Activated B cell treated with CpG ODN at 0.5 μM for 24 hours (primary cell): ENCODE data around the gene STX1B. TPM values are rescaled to one million over a fixed set of nuclear protein-coding genes. Genes with fewer than 3 reads are reported as not detected.

Experiments
- ATAC-seq: fragments of 200-7000 bp; cut with Tn5 transposase; one replicate; pipeline ENCODE4 v1.10.0; 2021; ENCODE audit warnings: low read depth, mild to moderate bottlenecking, moderate library complexity
- CTCF ChIA-PET: fragments of 350-600 bp; sonication (Branson Sonifier 250); formaldehyde crosslinking; loops from one replicate; lab custom pipeline; 2021; ENCODE audit warnings: antibody characterized with exemption; lab: Charles Lee
- POLR2A ChIA-PET: fragments of 350-600 bp; sonication (Branson Sonifier 250); formaldehyde crosslinking; loops from one replicate; lab custom pipeline; 2021; ENCODE audit warnings: antibody characterized with exemption; lab: Charles Lee
- DNase-seq: peaks from one replicate; pipeline ENCODE4 v3.0.0; 2022
- H3K27ac Mint-ChIP-seq: one replicate; pipeline ENCODE4 v1.8.0; 2020; ENCODE audit warnings: mixed read lengths
- H3K27me3 Mint-ChIP-seq: one replicate; pipeline ENCODE4 v1.8.0; 2021; ENCODE audit warnings: mixed read lengths
- H3K36me3 Mint-ChIP-seq: one replicate; pipeline ENCODE4 v1.8.0; 2021; ENCODE audit warnings: low read depth, mixed read lengths
- H3K4me1 Mint-ChIP-seq: one replicate; pipeline ENCODE4 v1.8.0; 2021; ENCODE audit warnings: mixed read lengths
- H3K4me3 Mint-ChIP-seq: one replicate; pipeline ENCODE4 v1.8.0; 2020; ENCODE audit warnings: mild to moderate bottlenecking, mixed read lengths
- H3K9me3 Mint-ChIP-seq: one replicate; pipeline ENCODE4 v1.8.0; 2020; ENCODE audit warnings: mixed read lengths
- intact Hi-C: fragments of 100-400 bp; cut with micrococcal nuclease; formaldehyde crosslinking; loops from one replicate; pipeline ENCODE4 v1.15.1; 2024
- total RNA-seq: library from RNA; stranded (reverse); gene quantifications from 2 replicates; pipeline ENCODE4 v1.2.3, GENCODE V29; 2022
- TF ChIP-seq, protein P1 (sequence below): fragments of 200-600 bp; IDR thresholded peaks from one replicate; pipeline ENCODE4 v1.8.0; 2022; ENCODE audit warnings: antibody characterized with exemption, mild to moderate bottlenecking

The STX1B gene
- total RNA-seq, 1 donor from 2014 or later, result 1.2 TPM

DNA sequence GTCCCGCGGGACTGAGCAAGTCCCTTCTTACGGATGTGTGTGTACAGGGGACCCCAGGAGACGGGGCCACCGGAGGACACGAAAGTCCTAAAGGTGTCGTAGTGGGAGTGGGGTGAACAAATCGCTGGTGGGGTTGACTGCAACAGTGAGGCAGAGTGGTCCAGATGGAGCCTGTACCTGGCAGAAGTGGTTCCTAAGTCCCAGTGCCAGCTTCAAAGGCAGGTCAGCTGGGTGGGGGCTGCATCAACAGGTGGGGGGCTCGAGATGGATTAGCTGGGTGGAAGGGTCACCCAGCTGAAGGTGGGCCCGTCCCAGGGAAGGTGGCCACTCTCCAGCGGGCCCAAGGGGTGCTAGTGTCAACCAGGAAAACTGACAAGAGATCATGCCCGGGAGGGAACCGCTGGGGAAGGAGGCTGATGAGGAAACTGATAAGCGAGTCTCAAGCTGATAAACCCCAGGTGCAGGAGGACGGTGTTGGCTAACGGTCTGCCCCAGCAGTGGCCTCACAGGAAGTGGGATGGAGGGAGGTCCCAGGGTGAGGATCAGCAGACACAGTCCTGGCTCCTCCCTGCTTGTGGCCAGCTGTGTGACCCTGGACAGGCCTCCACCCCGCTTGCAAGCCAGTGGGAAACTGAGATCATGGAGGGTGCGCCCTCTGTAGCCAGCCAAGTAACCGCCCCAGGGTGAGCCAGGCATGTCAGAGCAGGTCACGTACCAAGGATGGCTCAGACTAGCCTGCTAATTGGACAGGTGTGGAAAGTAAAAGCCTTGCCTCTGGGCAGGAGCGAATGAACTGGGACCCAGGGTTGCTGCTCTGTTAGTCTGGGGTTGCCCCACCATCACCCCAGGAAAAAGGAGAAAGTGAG is 60.6 kb downstream of the STX1B start:
- intact Hi-C loops, result loop anchor here (1.0 to 10.0 kb wide), 5 partner anchors 7 to 925 kb away; partner anchors contain the start of genes FBXL19, SETD1A and ZNF267
- Mint-ChIP-seq H3K27ac (peak overlapping the region; percentile 86), H3K36me3 (peaks cover 14% of the 10 kb centered on the region), H3K4me1 (peaks cover 27% of the 10 kb centered on the region), H3K27me3 (no peaks in the 10 kb centered on the region), H3K4me3 (peak overlapping the region; percentile 92), H3K9me3 (no peaks in the 10 kb centered on the region)
- ChIA-PET POLR2A (interaction anchor here (0.5 to 1.7 kb wide), 11 partner anchors 18 to 924 kb away, joined by 3 to 16 read pairs (median 5); partner anchors contain the start of genes FUS, STX4, ZNF267 and ZNF646), CTCF (interaction anchor here (0.5 to 1.5 kb wide), 5 partner anchors 8 to 86 kb away, joined by 3 to 4 read pairs (median 4); no protein-coding TSS in a partner anchor)
- TF ChIP-seq, protein P1, sequence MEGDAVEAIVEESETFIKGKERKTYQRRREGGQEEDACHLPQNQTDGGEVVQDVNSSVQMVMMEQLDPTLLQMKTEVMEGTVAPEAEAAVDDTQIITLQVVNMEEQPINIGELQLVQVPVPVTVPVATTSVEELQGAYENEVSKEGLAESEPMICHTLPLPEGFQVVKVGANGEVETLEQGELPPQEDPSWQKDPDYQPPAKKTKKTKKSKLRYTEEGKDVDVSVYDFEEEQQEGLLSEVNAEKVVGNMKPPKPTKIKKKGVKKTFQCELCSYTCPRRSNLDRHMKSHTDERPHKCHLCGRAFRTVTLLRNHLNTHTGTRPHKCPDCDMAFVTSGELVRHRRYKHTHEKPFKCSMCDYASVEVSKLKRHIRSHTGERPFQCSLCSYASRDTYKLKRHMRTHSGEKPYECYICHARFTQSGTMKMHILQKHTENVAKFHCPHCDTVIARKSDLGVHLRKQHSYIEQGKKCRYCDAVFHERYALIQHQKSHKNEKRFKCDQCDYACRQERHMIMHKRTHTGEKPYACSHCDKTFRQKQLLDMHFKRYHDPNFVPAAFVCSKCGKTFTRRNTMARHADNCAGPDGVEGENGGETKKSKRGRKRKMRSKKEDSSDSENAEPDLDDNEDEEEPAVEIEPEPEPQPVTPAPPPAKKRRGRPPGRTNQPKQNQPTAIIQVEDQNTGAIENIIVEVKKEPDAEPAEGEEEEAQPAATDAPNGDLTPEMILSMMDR, result no peak
- DNase-seq (peak; percentile 37), ATAC-seq (peak; percentile 41)

DNA sequence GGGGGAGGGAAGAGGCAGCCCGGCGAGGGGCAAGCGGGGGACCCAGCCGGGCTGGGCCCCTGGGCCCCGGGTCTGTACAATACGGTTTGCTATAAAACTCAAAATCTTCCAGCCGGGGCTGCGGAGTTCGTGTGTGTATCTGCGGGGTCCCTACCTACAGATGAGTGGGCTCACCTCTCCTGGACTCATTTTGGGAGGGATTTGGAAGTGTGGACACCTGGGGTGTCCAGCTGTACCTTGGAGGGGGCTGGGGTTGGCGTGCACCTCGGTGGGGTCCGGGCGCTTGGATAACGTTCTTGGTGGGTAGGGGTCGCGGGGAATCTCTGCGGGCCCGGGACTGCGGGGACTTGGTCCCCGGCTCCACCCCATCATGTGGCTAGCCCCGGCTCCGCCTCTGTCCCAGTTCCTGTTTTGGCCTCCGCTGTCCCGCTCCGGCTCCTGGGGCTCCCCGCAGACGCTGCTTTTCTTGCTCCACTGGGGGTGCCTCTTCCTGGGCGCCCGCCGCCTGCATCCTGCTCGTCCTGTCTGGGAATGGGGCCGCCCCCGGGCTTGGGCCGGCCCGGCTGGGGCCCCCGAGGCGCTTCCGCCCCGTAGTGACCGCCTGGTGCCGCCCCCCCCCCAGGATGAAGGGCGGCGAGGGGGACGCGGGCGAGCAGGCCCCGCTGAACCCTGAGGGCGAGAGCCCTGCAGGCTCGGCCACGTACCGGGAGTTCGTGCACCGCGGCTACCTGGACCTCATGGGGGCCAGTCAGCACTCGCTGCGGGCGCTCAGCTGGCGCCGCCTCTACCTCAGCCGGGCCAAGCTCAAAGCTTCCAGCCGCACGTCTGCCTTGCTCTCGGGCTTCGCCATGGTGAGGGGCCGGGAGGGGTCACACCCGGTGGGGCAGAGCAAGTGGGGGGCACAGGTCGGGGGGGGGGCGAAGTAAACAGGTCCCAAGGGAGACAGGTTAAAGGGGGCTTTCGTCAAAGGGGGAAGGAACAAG is 61.5 kb downstream of the STX1B start, which contains the start of gene ORAI3:
ORAI3 (plus strand) TSS at position 402 of the 983 bp plus-strand sequence; CDS start at position 624, 222 bp downstream.
- ChIA-PET CTCF (interaction anchor here (0.6 to 1.0 kb wide), 3 partner anchors 8 to 921 kb away, joined by 3 to 4 read pairs (median 3); no protein-coding TSS in a partner anchor), POLR2A (interaction anchor here (0.5 to 1.7 kb wide), 12 partner anchors 19 to 925 kb away, joined by 3 to 16 read pairs (median 4); partner anchors contain the start of genes FUS, STX4, ZNF267 and ZNF646)
- intact Hi-C loops, result loop anchor here (1.0 to 2.0 kb wide), 3 partner anchors 8 to 194 kb away; partner anchors contain the start of genes FBXL19 and SETD1A
- TF ChIP-seq, protein P1, result no peak
- Mint-ChIP-seq H3K36me3 (peaks cover 17% of the 10 kb centered on the region), H3K4me1 (peaks cover 27% of the 10 kb centered on the region), H3K27me3 (no peaks in the 10 kb centered on the region), H3K4me3 (peak within 1 kb of the TSS; percentile 92), H3K9me3 (no peaks in the 10 kb centered on the region), H3K27ac (peak within 1 kb of the TSS; percentile 86)
- ATAC-seq (peak; percentile 82), DNase-seq (peak; percentile 73)

DNA sequence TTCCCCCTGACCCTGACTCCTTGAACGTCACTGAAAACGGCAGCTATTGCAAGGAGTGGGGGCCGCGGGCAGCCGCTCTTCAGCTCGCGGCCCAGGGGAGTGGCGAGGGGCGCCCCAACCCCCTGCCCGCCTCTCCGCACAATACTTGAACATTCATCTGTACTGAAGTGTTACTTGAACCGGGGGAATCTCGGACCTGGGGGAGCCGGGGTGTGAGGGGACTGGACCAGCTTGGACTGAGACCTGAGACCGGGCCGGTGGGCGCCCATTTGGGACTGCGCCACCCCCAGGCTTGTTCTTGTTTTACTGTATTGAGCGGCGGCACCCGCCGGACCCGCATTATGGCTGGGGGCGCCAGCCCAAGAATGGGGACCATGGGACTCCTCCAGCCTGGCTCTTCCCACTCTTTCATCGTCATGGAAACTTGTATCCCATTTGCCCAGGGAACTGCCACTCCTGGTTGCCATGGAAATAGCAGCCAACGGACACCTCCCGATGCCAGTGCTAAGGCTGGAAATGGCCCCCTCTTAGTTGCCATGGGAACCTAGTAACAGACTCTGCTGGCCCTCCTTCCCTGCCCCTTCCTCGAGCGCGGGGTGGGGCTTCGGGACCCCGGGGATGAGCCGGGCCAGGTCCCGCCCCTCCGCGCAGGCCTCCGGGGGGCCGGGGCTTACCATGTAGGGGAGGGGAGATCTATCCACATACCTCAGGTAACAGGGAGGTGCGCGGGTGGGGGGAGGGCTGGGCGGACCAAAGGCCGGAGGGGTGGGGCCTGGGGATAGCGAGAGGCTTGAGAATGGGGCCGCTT is 62.4 kb downstream of the STX1B start:
- intact Hi-C loops, result loop anchor here (2.0 kb wide), 1 partner anchor 195 kb away; no protein-coding TSS in a partner anchor

DNA sequence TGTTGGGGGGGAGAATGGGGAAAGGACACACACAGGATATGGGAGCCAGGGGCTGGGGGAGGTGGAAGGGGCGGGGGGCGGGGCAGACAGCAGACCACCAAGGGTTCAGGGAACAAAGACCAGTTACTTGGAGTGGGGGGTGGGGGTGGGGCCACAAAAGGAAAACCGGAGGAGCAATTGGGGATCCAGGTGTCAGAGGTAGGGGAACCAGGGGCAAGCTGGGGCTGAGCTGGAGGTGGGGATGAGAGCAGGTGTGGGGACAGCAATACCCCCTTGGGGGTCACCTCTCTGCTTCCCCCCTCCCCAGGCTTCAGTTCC is 62.9 kb downstream of the STX1B start:
- DNase-seq (no peak), ATAC-seq (no peak)
- Mint-ChIP-seq H3K4me1 (peaks cover 24% of the 10 kb centered on the region), H3K27me3 (no peaks in the 10 kb centered on the region), H3K27ac (no peak overlapping the region), H3K4me3 (no peak overlapping the region), H3K9me3 (no peaks in the 10 kb centered on the region), H3K36me3 (peaks cover 16% of the 10 kb centered on the region)
- TF ChIP-seq, protein P1, result no peak
- CTCF ChIA-PET, result no interaction called here
- intact Hi-C loops, result no loop called here
- POLR2A ChIA-PET, result interaction anchor here (0.6 kb wide), 1 partner anchor 170 kb away, joined by 5 read pairs; the partner anchor contains the start of gene KAT8

More for the DNA sequence above, 62.4 kb downstream of the STX1B start:
- no peaks in the 10 kb centered on the region for H3K9me3 Mint-ChIP-seq
- H3K27me3 Mint-ChIP-seq, result no peaks in the 10 kb centered on the region
- H3K27ac Mint-ChIP-seq, result peak overlapping the region; percentile 86
- ChIA-PET POLR2A (interaction anchor here (0.6 to 1.3 kb wide), 3 partner anchors 134 to 246 kb away, joined by 3 to 5 read pairs (median 3); partner anchors contain the start of gene KAT8), CTCF (no interaction called here)
- TF ChIP-seq, protein P1, result no peak
- peak overlapping the region; percentile 92 for H3K4me3 Mint-ChIP-seq
- H3K36me3 Mint-ChIP-seq, result peaks cover 16% of the 10 kb centered on the region
- ATAC-seq (peak; percentile 26), DNase-seq (peak; percentile 37)
- H3K4me1 Mint-ChIP-seq, result peaks cover 20% of the 10 kb centered on the region
